A549 treated with AZD9567 at 1 μM for 4 hours (cell line): ENCODE results near the gene ZNF570. TPM values are rescaled to one million over a fixed set of nuclear protein-coding genes. Genes with fewer than 3 reads are reported as not detected.

Experiments
- total RNA-seq: library from RNA; stranded (reverse); fragments of 200-300 nt; extraction: Qiagen RNA extraction; gene quantifications from 5 replicates; pipeline ENCODE4 v1.2.3, GENCODE V29; 2022; ENCODE audit not compliant: insufficient read depth

ZNF570 gene
- total RNA-seq = 2.5 to 4.8 TPM (median 2.9 TPM) in 5 replicates

GRCh38 chr19:37468961-37469777 lies at the start of gene ZNF570:
Gene ZNF570 (plus strand): TSS chr19:37469356. CDS start chr19:37470355, 999 bp downstream.

DNA sequence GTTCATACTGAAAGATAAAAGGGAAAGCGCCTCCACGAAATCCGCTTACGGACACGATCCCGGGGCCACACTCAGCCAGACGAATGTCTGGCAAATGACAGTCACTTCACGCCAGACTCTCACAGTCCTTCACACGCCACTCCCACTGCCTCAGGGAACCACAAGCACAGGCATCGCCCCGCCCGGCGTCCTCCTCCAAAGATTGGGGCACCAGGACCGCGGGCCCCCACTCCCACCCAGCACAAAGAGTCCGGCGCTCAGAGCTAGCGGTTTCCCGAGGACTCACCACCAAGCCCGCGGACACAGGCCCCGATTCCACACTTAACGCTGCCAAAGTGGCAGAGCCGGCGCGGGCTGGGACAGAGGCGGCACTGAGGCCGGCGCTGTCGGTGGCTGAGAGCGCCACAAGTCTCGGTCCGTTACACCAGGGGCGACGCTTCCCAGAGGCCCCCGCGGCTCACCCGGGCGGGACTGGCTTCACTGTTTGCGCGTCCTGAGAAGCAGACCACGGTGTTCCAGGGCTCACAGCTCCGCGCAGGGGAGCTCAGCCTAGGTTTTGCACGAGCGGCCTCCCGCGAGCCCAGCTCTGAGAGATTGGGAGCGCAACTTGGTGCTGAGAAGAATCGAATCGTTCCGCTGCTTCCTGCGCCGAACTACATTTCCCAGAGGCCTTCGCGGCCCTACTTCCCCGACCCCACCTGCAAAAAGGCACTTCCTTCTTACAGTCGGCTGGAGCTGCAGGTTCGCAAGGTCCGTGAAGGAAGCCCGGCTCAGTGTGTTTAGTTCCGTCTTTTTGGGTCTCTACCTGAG lies 2.2 kb upstream of the ZNF570 start, which contains the start of gene ZNF569:
Gene ZNF569 (minus strand): TSS at position 647 of the 810 bp plus-strand sequence. CDS start 22,523 bp downstream, outside the sequence.

GRCh38 chr19:37506387-37507166 lies 37.4 kb downstream of the ZNF570 start, which contains the start of gene ZNF793:
Gene ZNF793 (plus strand): TSS chr19:37506939. CDS start chr19:37523440, 16,501 bp downstream.

Other genes starting within 250 kb of the ZNF570 start
- gene ZNF527, start 98.3 kb upstream of the ZNF570 start, total RNA-seq = 2.2 to 9.7 TPM (median 3.3 TPM) in 5 replicates
- 2.8 to 5.6 TPM (median 5.2 TPM) in 5 replicates for gene ZNF569, start 1.9 kb upstream of the ZNF570 start, total RNA-seq
- gene ZNF793, start 37.6 kb downstream of the ZNF570 start, total RNA-seq = 0.02 to 0.06 TPM (median 0.06 TPM) in 3 of 5 replicates, not detected in the others
- gene ZNF571, start 125.4 kb downstream of the ZNF570 start, total RNA-seq = 0.75 to 1.2 TPM (median 0.88 TPM) in 5 replicates
- 0.05 to 0.14 TPM (median 0.10 TPM) in 3 of 5 replicates, not detected in the others for gene ZNF540, start 125.5 kb downstream of the ZNF570 start, total RNA-seq
- gene ZFP30, start 186.1 kb downstream of the ZNF570 start, total RNA-seq = 7.0 to 8.9 TPM (median 8.3 TPM) in 5 replicates